Measurements from ENCODE around the gene VRK1. TPM values are rescaled to one million over a fixed set of nuclear protein-coding genes. Genes with fewer than 3 reads are reported as not detected.

The VRK1 gene
- 25.0 to 53.0 TPM (median 26.6 TPM) in 5 replicates for total RNA-seq (2022; extraction: Qiagen RNA extraction; ENCODE audit: low read depth)

GRCh38 chr14:96796851-96797581 lies at the start of gene VRK1:
TSS of gene VRK1 (plus strand) at chr14:96797382. CDS start at chr14:96833472, 36,090 bp downstream.

All from A549 treated with RU486 at 1 μM for 4 hours (cell line).